Activated naive CD8-positive, alpha-beta T cell treated with anti-CD3 and anti-CD28 coated beads, Interleukin-2, amount 50 U/mL, for 16 hours (primary cell): ENCODE results near the gene ECM1.
A peak's percentile ranks its signal among the peaks of the same experiment; 100 is the strongest.

Experiments used
- DNase-seq: peaks from one replicate; pipeline ENCODE4 v3.0.0-alpha.2; 2020; ENCODE audit warnings: low read depth, low spot score

The ECM1 gene

DNA sequence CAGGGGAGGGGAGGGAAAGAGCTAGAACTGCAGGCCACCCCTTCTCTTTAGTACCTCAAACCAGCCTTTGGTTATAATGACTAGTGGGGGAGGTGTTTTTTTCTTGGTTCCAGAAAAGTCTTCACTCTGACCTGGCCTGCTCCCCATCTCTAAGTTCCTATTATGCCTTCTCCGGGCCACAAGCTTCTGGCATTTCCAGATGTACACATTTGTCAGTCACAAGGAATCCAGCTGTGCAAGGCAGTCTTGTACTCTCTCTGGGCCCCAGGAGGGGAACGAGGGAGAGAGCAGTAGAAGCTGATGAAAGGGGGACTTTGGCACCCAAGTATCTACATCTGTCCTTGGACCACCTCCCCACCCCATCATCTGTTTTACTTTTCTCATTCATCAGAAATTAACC is 4.9 kb downstream of the ECM1 start:
- no peak for DNase-seq

- no peak for DNase-seq
Measured at GRCh38 chr1:150513351-150513791, 5.5 kb downstream of the ECM1 start.

- DNase-seq, result no peak
Measured at GRCh38 chr1:150514260-150514659, 6.4 kb downstream of the ECM1 start.

DNA sequence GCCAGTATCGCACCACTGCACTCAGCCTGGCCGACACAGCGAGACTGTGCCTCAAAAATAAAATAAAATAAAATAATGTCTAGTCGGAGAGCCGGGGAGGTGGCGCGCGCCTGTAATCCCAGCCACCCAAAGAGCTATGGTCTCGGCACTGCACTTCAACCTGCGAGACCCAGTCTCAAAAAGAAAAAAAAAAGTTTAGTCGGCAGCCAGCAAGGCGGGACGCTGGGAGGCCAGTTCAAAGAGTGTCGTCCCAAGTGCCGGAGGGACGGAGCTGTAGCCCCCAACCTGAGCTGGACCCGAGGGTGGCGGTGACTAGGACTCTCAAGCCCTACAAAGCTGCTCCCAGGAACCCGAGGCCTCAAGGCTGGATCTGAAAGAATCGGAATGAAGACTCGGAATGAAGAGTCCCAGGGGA is 7.0 kb downstream of the ECM1 start:
- DNase-seq, result no peak

- peak; percentile 66 for DNase-seq
Measured at GRCh38 chr1:150515328-150516049, 7.6 kb downstream of the ECM1 start, which contains the start of gene FALEC. Gene FALEC (plus strand): TSS chr1:150515752.

DNA sequence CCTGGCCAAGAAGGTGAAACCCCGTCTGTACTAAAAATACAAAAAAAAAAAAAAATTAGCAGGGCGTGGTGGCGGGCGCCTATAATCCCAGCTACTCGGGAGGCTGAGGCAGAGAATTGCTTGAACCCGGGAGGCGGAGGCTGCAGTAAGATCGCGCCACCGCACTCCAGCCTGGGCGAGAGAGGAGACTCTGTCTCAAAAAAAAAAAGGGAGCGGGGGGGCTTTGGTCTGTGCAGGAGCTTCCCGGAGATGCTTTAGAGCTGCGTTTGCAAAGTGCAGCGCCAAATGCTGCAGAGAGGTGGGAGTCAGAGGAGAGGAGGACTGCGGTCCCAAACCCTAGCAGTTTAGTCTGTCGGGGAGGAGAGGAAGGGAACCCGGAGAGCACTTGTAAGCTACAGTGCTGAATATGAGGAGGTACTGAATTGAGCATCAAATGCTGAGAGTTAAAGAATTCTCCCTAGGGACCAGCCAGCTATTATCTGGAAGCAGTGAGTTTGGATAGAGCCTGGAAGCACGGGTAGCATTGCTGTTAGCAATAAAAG is 8.2 kb downstream of the ECM1 start:
- no peak for DNase-seq

DNA sequence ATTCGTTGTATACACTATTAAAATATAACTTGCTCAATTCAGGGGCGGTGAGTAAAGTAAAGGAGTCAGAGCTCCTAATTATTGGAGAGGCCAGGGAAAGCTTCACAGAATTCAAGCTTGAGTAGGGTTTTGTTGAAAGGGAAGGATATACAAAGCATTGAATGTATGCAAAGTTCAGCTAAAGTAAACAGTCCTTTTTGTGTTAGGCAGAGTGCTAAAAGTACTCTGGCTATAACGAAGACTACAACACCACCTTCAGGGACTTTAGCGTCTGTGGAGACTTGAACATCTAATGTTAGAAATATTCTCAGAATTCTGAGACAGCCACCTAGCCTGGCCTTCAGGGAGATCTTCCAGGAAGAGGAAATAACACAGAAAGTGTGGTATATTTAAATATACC is 8.7 kb downstream of the ECM1 start:
- DNase-seq, result no peak

DNA sequence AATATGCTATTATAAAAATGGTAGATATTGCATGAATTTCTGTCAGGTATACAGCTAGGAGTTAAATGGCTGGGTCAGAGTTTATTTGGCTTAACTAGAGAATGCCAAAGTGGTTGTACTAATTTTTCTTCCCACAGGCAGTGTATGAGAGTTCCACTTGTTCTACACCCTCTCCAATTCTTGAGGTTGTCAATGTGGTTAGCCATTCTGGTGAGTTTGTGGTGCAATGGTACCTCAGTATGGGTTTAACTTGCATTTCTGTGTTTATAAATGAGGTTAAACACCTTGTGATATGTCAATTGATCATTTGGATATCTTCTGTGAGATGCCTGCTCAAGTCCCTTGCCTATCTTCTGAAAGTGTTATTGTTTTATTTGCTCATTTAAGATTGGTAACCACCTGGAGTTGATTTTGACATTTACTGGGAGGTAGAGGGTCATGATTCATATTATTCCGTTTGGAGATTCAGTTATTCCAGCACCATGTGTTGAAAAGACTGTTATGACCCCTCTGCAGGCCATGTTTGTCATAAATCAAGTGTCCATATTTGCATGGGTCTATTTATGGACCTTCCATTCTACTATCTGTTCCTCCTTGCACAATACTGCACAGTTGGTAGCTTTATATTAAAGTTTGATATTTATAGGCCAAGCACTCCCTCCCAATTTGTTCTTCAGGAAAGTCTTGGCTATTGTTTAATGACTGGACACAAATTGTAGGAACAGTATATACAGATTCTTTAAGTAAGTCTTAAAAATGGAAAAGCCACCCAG is 13.5 kb downstream of the ECM1 start:
- DNase-seq, result no peak

DNA sequence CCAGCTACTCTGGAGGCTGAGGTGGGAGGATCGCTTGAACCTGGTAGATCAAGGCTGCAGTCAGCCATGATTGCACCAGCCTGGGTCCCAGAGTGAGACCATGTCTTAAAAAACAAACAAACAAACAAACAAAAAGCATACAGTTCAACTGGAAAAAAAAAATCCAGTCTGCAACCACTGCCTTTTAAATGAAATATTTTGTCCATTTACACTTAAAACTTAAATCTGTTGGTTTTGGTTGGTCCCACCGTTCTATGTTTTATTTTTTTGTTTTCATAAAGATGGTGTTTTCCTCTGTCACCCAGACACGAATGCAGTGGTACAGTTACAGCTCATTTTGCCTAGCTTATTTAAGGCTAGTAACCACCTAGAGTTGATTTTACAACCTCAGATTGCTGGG is 17.4 kb downstream of the ECM1 start:
- no peak for DNase-seq

DNA sequence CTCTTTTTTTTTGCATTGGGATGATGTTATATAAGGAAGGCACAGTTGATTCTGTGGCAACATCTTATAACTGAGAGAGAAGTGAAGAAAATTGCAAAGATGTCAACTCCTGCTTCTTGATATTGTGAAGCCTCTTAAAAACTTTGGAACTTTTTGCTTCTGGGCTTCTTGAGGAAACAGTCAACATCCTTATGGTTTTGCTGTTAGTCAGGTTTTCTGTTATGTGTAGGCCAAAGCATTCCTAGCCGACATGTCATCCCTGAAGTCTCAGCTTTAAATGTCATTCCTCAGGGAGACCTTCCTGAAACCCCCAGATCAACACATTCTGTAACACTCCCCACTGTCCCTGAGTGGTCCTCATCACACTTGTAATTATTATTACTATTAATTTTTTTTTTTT is 20.3 kb downstream of the ECM1 start:
- no peak for DNase-seq

- DNase-seq, result no peak
Measured at GRCh38 chr1:150529017-150529416, 21.1 kb downstream of the ECM1 start.

- no peak for DNase-seq
Measured at GRCh38 chr1:150530491-150531159, 22.7 kb downstream of the ECM1 start.

DNA sequence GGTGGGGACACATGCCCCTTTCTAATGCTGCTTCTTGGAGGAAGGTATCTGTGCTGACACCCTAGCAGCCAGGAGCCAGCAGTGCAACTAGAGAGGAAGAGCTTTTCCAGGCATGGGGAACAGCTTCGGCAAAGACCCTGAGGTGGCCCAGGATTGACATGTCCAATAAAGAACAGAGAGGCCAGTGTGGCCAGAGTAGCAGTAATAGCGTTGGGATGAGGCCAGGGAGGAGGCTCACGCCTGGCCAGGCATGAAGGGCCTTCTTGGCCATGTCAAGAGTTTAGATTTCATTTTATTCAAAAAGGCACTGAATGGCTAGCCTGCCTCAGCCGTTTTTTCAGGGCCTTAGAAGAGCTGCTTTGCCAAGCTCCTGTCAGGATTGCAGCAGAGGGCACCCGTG is 25.0 kb downstream of the ECM1 start:
- no peak for DNase-seq

- DNase-seq, result no peak
Measured at GRCh38 chr1:150534002-150534401, 26.1 kb downstream of the ECM1 start.

- no peak for DNase-seq
Measured at GRCh38 chr1:150535511-150536287, 27.8 kb downstream of the ECM1 start.

DNA sequence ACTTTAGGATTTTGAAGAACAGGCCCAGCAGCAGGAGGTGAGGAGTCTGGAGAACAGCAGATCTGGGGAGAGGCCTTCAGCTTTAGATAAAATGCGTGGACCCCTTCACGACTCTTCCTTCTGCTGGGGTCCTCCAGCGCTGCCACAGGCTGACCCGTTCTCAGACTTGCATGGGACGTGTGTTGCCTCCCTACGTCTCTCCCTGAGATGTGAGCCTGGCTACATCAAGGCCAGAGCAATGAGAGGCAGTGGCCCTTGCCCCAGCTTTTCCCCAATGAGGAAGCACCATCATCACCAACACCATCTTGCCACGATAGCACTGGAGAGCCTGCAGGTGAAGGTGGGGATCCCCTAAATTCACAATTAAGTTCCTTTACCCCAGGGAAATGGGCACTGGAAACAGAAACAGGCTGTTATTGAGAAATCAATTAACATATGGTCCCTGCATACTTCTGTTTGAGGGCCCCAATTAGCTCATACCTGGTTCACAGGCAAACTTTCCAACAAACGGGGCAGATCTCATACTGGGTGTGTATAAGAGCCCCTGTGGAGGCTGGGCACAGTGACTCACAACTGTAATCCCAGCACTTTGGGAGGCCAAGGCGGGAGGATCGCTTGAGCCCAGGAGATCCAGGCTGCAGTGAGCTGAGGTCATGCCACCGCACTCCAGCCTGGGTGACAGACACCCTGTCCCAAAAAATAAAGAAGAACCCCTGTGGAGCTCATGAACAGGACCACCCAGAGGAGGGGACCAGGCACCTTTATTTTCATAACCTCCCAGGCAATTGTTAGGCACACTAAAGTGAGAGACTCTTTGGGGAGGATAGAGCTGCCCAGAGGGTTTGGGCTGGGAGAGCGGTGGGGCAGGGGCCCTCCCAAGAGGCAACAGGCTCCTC is 29.2 kb downstream of the ECM1 start:
- DNase-seq, result no peak

DNA sequence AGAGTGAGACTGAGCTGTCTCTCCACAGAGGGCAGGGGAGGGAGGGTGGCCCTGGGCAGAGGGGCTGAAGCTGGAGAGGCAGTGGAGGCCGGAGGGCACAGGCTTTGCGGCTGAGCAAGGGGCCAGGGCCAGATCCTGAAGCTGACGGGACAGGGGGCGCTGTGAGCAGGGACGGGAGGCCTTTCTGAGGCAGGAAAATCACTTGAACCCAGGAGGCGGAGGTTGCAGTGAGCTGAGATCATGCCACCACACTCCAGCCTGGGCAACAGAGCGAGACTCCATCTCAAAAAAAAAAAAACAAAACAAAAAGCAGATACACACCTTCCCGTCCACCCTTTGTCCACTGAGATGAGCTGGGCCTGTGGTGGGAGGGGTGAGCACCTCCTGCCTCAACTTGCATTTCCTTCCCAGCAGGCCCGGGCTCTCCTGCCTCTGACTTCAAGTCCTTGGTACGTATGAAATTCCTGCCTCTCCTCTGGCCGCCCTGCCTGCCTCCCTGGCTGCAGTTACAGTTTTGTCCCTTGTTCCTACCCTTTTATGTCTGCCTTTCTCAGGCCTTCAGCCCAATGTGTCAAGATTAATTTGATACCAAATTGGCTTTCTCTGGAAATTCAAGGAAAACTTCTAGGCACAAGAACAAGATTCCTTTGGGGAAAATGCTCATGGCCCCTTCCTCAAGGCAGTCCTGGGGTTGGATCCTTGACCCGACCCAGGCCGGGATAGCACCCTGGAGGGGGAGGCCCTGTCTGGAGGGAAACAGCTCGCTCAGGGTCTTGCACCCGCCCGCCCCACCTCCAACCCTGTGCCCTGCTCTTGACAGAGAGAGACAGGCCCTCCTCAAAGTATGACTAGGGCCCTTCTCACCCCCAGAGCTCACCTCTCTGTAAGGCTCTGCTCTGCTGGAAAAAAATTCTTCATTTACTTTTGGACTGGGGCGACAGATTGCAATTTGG is 30.1 kb downstream of the ECM1 start:
- no peak for DNase-seq

DNA sequence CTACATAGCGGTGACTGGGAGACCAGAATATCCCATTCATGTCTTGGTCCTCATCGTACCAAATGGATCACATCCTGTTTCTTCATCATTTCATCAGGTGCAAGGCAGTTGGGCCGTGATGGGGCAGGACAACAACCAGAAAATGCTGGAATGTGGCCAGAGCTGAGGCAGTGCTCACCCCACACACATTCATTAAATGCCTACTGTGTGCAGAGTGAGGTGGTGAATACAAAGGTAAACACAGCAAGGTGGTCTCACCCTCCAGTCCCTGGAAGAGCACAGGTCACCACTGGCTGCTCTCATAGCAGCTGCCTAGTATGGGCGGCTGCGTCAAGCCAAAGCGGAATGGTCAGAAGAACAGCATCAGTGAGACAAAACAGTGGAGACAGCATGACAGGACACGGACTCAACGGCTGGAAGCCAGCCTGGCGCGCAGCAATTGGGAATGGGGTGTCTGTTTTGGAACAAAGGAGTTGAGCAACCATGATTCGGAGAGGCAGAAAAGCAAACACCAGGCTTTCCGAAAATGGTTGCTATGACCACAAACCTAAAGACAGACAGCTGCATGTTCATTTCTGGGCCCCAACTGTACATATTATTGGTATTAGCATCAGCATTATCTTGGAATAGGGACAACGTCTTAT is 35.7 kb downstream of the ECM1 start:
- no peak for DNase-seq

DNA sequence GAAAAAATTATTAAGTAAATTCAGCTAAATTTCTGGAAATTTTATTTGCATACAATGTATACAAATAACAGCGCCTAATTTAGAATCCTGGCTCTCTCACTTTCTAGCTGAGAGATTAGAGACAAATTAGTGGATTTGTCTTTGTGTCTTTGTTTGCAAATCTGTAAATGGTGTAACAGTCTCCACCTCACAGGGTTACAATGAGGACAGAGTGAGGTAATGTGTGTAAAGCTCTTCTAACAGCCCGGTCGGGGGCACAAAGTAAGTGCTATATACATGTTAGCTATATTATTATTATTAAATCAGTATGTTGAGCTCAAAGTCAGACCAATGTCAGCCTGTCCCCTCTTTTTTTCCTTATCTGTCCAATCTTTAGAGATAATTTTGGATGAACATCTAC is 36.3 kb downstream of the ECM1 start:
- DNase-seq, result no peak
